Measurements from ENCODE around the gene USP21.

Gene USP21

GRCh38 chr1:161133220-161133740, 26.0 kb upstream of the USP21 start:
- CTCF ChIA-PET, result interaction anchor here (0.8 to 4.0 kb wide), 16 partner anchors 8 to 100 kb away, joined by 3 to 18 read pairs (median 5); partner anchors contain the start of genes KLHDC9, NIT1, PFDN2 and USF1
- POLR2A ChIA-PET, result interaction anchor here (0.7 to 1.3 kb wide), 7 partner anchors 12 to 36 kb away, joined by 3 to 14 read pairs (median 4); partner anchors contain the start of genes UFC1 and USP21
- TF ChIP-seq CTCF (IDR thresholded peaks at IDR 0.05; ENCODE audit: control extremely low read depth, extremely low read depth, low read depth, missing control alignments), result no peak
- no peak for DNase-seq (ENCODE audit: extremely low spot score)

GRCh38 chr1:161137881-161138280, 21.4 kb upstream of the USP21 start:
- no peak for TF ChIP-seq CTCF (IDR thresholded peaks at IDR 0.05; ENCODE audit: control extremely low read depth, extremely low read depth, low read depth, missing control alignments)
- POLR2A ChIA-PET, result interaction anchor here (0.7 to 0.8 kb wide), 2 partner anchors 16 to 1962 kb away, joined by 3 to 4 read pairs; partner anchors contain the start of gene UFC1

GRCh38 chr1:161138431-161138830, 20.9 kb upstream of the USP21 start:
- no peak for TF ChIP-seq CTCF (IDR thresholded peaks at IDR 0.05; ENCODE audit: control extremely low read depth, extremely low read depth, low read depth, missing control alignments)
- ChIA-PET CTCF (interaction anchor here (1.0 to 8.1 kb wide), 12 partner anchors 9 to 141 kb away, joined by 3 to 71 read pairs (median 6); partner anchors contain the start of genes ARHGAP30, KLHDC9, TSTD1 and UFC1), POLR2A (interaction anchor here (0.6 kb wide), 1 partner anchor 18 kb away, joined by 4 read pairs; no protein-coding TSS in a partner anchor)
- DNase-seq (ENCODE audit: extremely low spot score), result no peak

More at GRCh38 chr1:161137881-161138280, 21.4 kb upstream of the USP21 start:
- no peak for DNase-seq (ENCODE audit: extremely low spot score)
- CTCF ChIA-PET, result interaction anchor here (1.0 to 8.1 kb wide), 11 partner anchors 9 to 140 kb away, joined by 3 to 71 read pairs (median 6); partner anchors contain the start of genes ARHGAP30, KLHDC9, TSTD1 and UFC1

GRCh38 chr1:161139766-161140165, 19.5 kb upstream of the USP21 start:
- DNase-seq (ENCODE audit: extremely low spot score), result peak; percentile 56
- peak; percentile 37 for TF ChIP-seq CTCF (IDR thresholded peaks at IDR 0.05; ENCODE audit: control extremely low read depth, extremely low read depth, low read depth, missing control alignments)
- POLR2A ChIA-PET, result no interaction called here
- CTCF ChIA-PET, result interaction anchor here (0.7 to 8.1 kb wide), 11 partner anchors 9 to 308 kb away, joined by 3 to 71 read pairs (median 3); partner anchors contain the start of genes ARHGAP30, KLHDC9, PPOX and UFC1

GRCh38 chr1:161140755-161141400, 18.4 kb upstream of the USP21 start:
- CTCF ChIA-PET, result interaction anchor here (0.7 to 8.1 kb wide), 19 partner anchors 8 to 309 kb away, joined by 3 to 71 read pairs (median 4); partner anchors contain the start of genes ARHGAP30, PPOX, UFC1 and USF1
- POLR2A ChIA-PET, result interaction anchor here (0.6 kb wide), 1 partner anchor 15 kb away, joined by 3 read pairs; no protein-coding TSS in a partner anchor
- no peak for DNase-seq (ENCODE audit: extremely low spot score)
- TF ChIP-seq CTCF (IDR thresholded peaks at IDR 0.05; ENCODE audit: control extremely low read depth, extremely low read depth, low read depth, missing control alignments), result no peak

GRCh38 chr1:161145832-161146231, 13.5 kb upstream of the USP21 start:
- DNase-seq (ENCODE audit: extremely low spot score), result no peak
- ChIA-PET CTCF (no interaction called here), POLR2A (no interaction called here)

More at GRCh38 chr1:161145832-161146231, 13.5 kb upstream of the USP21 start:
- no peak for TF ChIP-seq CTCF (IDR thresholded peaks at IDR 0.05; ENCODE audit: control extremely low read depth, extremely low read depth, low read depth, missing control alignments)
